Measurements from ENCODE around the gene SACM1L.

GRCh38 chr3:45771831-45772230, 82.6 kb downstream of the SACM1L start:
- TF ChIP-seq CTCF (conservative IDR thresholded peaks at IDR 0.05 in 1 of 2, IDR thresholded peaks at IDR 0.05 in 1 of 2; ENCODE audit: extremely low read depth in 1 of 2, insufficient read depth in 1 of 2, low read depth in 1 of 2, low read length in 2 of 2) = no peak
- no peak for TF ChIP-seq EZH2 (IDR thresholded peaks at IDR 0.05; ENCODE audit: borderline replicate concordance, low read length)

Data from mammary epithelial cell (primary cell).